ENCODE measurements around the gene SERPINB2. TPM values are rescaled to one million over a fixed set of nuclear protein-coding genes. Genes with fewer than 3 reads are reported as not detected.

The SERPINB2 gene
- total RNA-seq, 1 experiment from 2014 or later: not detected

DNA sequence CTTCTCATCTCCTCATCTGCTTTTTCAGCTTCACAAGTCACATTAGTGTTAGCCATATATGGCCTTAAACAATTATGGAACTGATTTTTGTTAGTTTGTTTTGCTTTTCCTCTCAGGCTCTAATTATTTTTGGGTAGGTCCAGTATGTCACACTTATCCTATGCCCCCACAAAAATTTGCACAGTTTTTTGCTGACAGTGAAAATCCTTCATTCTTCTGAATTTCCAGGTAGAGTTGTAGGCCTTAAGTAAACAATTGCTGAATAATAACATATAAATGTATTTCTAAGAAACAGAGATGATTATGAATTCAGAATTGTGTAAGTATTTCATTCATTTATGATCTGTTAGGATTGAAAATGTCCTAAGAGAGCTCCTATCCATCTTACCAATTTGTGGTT is 11.7 kb downstream of the SERPINB2 start:
- no peak overlapping the region for H2AFZ ChIP-seq (ENCODE audit: low read depth, low read length, poor library complexity, severe bottlenecking)
- BruUV-seq (replicated peaks): no TSS peak
- no peaks in the 10 kb centered on the region for H3K27me3 ChIP-seq (ENCODE audit: insufficient read depth, low read length)
- no peak overlapping the region for H3K4me3 ChIP-seq (replicated peaks in 1 of 2; ENCODE audit: low read depth in 1 of 2, low read length in 2 of 2)
- no peaks in the 10 kb centered on the region for H3K4me1 ChIP-seq (ENCODE audit: control insufficient read depth in 1 of 2, insufficient read depth in 2 of 2, low read length in 2 of 2)
- DNase-seq (ENCODE audit: low read depth, low spot score): no peak
- intact Hi-C loops (cut with micrococcal nuclease): no loop called here
- no peak for TF ChIP-seq RAD21 (IDR thresholded peaks at IDR 0.05; ENCODE audit: low read depth)
- TF ChIP-seq MAX (IDR thresholded peaks at IDR 0.05): no peak
- TF ChIP-seq ATF3 (IDR thresholded peaks at IDR 0.05): no peak
- TF ChIP-seq SP1 (IDR thresholded peaks at IDR 0.05; ENCODE audit: low read depth): no peak
- TF ChIP-seq POLR2A (IDR thresholded peaks at IDR 0.05; ENCODE audit: borderline replicate concordance, extremely low read depth, insufficient read depth, insufficient read length): no peak
- TF ChIP-seq CBX3 (IDR thresholded peaks at IDR 0.05; ENCODE audit: low read depth): no peak
- TF ChIP-seq, protein P1, sequence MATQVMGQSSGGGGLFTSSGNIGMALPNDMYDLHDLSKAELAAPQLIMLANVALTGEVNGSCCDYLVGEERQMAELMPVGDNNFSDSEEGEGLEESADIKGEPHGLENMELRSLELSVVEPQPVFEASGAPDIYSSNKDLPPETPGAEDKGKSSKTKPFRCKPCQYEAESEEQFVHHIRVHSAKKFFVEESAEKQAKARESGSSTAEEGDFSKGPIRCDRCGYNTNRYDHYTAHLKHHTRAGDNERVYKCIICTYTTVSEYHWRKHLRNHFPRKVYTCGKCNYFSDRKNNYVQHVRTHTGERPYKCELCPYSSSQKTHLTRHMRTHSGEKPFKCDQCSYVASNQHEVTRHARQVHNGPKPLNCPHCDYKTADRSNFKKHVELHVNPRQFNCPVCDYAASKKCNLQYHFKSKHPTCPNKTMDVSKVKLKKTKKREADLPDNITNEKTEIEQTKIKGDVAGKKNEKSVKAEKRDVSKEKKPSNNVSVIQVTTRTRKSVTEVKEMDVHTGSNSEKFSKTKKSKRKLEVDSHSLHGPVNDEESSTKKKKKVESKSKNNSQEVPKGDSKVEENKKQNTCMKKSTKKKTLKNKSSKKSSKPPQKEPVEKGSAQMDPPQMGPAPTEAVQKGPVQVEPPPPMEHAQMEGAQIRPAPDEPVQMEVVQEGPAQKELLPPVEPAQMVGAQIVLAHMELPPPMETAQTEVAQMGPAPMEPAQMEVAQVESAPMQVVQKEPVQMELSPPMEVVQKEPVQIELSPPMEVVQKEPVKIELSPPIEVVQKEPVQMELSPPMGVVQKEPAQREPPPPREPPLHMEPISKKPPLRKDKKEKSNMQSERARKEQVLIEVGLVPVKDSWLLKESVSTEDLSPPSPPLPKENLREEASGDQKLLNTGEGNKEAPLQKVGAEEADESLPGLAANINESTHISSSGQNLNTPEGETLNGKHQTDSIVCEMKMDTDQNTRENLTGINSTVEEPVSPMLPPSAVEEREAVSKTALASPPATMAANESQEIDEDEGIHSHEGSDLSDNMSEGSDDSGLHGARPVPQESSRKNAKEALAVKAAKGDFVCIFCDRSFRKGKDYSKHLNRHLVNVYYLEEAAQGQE (IDR thresholded peaks at IDR 0.05; ENCODE audit: low read depth): no peak
- TF ChIP-seq FOSL1 (IDR thresholded peaks at IDR 0.05; ENCODE audit: low read depth): no peak
- no peak for TF ChIP-seq ZNF274 (IDR thresholded peaks at IDR 0.05; ENCODE audit: low read depth, low read length)
- TF ChIP-seq EZH2phosphoT487 (IDR thresholded peaks at IDR 0.05; ENCODE audit: borderline replicate concordance): no peak
- TF ChIP-seq CEBPB (IDR thresholded peaks at IDR 0.05; ENCODE audit: low read depth): no peak
- no peak for TF ChIP-seq JUND (IDR thresholded peaks at IDR 0.05)
- no peak for TF ChIP-seq SRF (IDR thresholded peaks at IDR 0.05; ENCODE audit: low read depth)
- no peak for TF ChIP-seq ELF1 (IDR thresholded peaks at IDR 0.05; ENCODE audit: borderline replicate concordance, low read depth)
- no peak for TF ChIP-seq SIN3A (IDR thresholded peaks at IDR 0.05; ENCODE audit: low read depth)
- no peak for TF ChIP-seq YY1 (IDR thresholded peaks at IDR 0.05; ENCODE audit: extremely low read depth, insufficient replicate concordance, low read depth, low read length)
- TF ChIP-seq ZFX (IDR thresholded peaks at IDR 0.05): no peak
- TF ChIP-seq EZH2 (IDR thresholded peaks at IDR 0.05): no peak
- TF ChIP-seq TCF7L2 (IDR thresholded peaks at IDR 0.05; ENCODE audit: borderline replicate concordance, extremely low read depth, insufficient read depth, insufficient read length): no peak
- TF ChIP-seq CTCF (IDR thresholded peaks at IDR 0.05 in 2 of 3, conservative IDR thresholded peaks at IDR 0.05 in 1 of 3; ENCODE audit: borderline replicate concordance in 1 of 3, insufficient read depth in 1 of 3, low read depth in 2 of 3, low read length in 2 of 3): no peak
- no peaks in the 10 kb centered on the region for H3K9me3 ChIP-seq (ENCODE audit: control insufficient read depth in 1 of 2, insufficient read depth in 1 of 2, low read depth in 1 of 2, low read length in 2 of 2)
- no peak overlapping the region for H3K4me2 ChIP-seq (ENCODE audit: low read length)
- ChIA-PET POLR2A (no interaction called here), RAD21 (ENCODE audit: low non-redundant PET in 1 of 2, low total read pairs in 2 of 2, uncharacterized antibody in 2 of 2, unreplicated experiment in 2 of 2) (no interaction called here), CTCF (no interaction called here)
- ATAC-seq: no peak
- H3K27ac ChIP-seq (ENCODE audit: low read depth, low read length): no peak overlapping the region
- H3K9me2 ChIP-seq (ENCODE audit: insufficient read depth): no peaks in the 10 kb centered on the region
- no peaks in the 10 kb centered on the region for H3K36me3 ChIP-seq (ENCODE audit: control insufficient read depth in 1 of 2, insufficient read depth in 2 of 2, low read length in 2 of 2)
- no peaks in the 10 kb centered on the region for H4K20me1 ChIP-seq (ENCODE audit: insufficient read depth)
- no peak overlapping the region for H3K9ac ChIP-seq (ENCODE audit: low read length)
- H3K79me2 ChIP-seq (ENCODE audit: insufficient read depth, low read length): no peaks in the 10 kb centered on the region
